KOPT-K1 (cell line): ENCODE data around the gene MALT1.

Experiments
- H3K27ac ChIP-seq: fragments of 200-600 bp; sonication (generic); 2 replicates; pipeline ENCODE4 v1.5.1; 2016; ENCODE audit warnings: antibody characterized with exemption, mild to moderate bottlenecking, low read depth, low read length; ENCODE audit not compliant: poor library complexity, severe bottlenecking
- H3K36me3 ChIP-seq: fragments of 200-600 bp; sonication (generic); 2 replicates; pipeline ENCODE4 v1.5.1; 2017; ENCODE audit warnings: antibody characterized with exemption, mild to moderate bottlenecking, low read length, moderate library complexity; ENCODE audit not compliant: insufficient read depth
- H3K9me3 ChIP-seq: fragments of 200-600 bp; sonication (generic); 2 replicates; pipeline ENCODE4 v1.5.1; 2017; ENCODE audit warnings: antibody characterized with exemption, low read length, mild to moderate bottlenecking; ENCODE audit not compliant: insufficient read depth, poor library complexity, severe bottlenecking

The MALT1 gene

GRCh38 chr18:58781627-58782194, 110.4 kb downstream of the MALT1 start:
- Histone ChIP-seq H3K36me3 (no peaks in the 10 kb centered on the region), H3K27ac (no peak overlapping the region), H3K9me3 (no peaks in the 10 kb centered on the region)

- no peaks in the 10 kb centered on the region for H3K36me3 ChIP-seq
- H3K27ac ChIP-seq = no peak overlapping the region
- H3K9me3 ChIP-seq = no peaks in the 10 kb centered on the region
Observed at GRCh38 chr18:58784601-58785137, 113.4 kb downstream of the MALT1 start.

GRCh38 chr18:58785171-58785805, 114.0 kb downstream of the MALT1 start:
- Histone ChIP-seq H3K9me3 (no peaks in the 10 kb centered on the region), H3K27ac (no peak overlapping the region), H3K36me3 (no peaks in the 10 kb centered on the region)

- Histone ChIP-seq H3K36me3 (no peaks in the 10 kb centered on the region), H3K9me3 (no peaks in the 10 kb centered on the region), H3K27ac (no peak overlapping the region)
Observed at GRCh38 chr18:58785870-58786269, 114.6 kb downstream of the MALT1 start.

- H3K36me3 ChIP-seq = no peaks in the 10 kb centered on the region
- H3K9me3 ChIP-seq = no peaks in the 10 kb centered on the region
- no peak overlapping the region for H3K27ac ChIP-seq
Observed at GRCh38 chr18:58787536-58788149, 116.4 kb downstream of the MALT1 start.

GRCh38 chr18:58788470-58788869, 117.2 kb downstream of the MALT1 start:
- Histone ChIP-seq H3K36me3 (no peaks in the 10 kb centered on the region), H3K9me3 (no peaks in the 10 kb centered on the region), H3K27ac (no peak overlapping the region)

GRCh38 chr18:58788971-58789875, 118.0 kb downstream of the MALT1 start:
- Histone ChIP-seq H3K27ac (no peak overlapping the region), H3K36me3 (no peaks in the 10 kb centered on the region), H3K9me3 (no peaks in the 10 kb centered on the region)

- Histone ChIP-seq H3K36me3 (no peaks in the 10 kb centered on the region), H3K27ac (no peak overlapping the region), H3K9me3 (no peaks in the 10 kb centered on the region)
Observed at GRCh38 chr18:58789876-58790240, 118.6 kb downstream of the MALT1 start.

GRCh38 chr18:58792086-58792485, 120.8 kb downstream of the MALT1 start:
- Histone ChIP-seq H3K9me3 (no peaks in the 10 kb centered on the region), H3K36me3 (no peaks in the 10 kb centered on the region), H3K27ac (no peak overlapping the region)

- Histone ChIP-seq H3K27ac (no peak overlapping the region), H3K36me3 (no peaks in the 10 kb centered on the region), H3K9me3 (no peaks in the 10 kb centered on the region)
Observed at GRCh38 chr18:58793361-58793760, 122.1 kb downstream of the MALT1 start.

GRCh38 chr18:58796220-58796619, 125.0 kb downstream of the MALT1 start:
- Histone ChIP-seq H3K36me3 (no peaks in the 10 kb centered on the region), H3K9me3 (no peaks in the 10 kb centered on the region), H3K27ac (no peak overlapping the region)

GRCh38 chr18:58800582-58800981, 129.3 kb downstream of the MALT1 start:
- H3K9me3 ChIP-seq = no peaks in the 10 kb centered on the region
- H3K27ac ChIP-seq = no peak overlapping the region
- no peaks in the 10 kb centered on the region for H3K36me3 ChIP-seq

- Histone ChIP-seq H3K36me3 (no peaks in the 10 kb centered on the region), H3K27ac (no peak overlapping the region), H3K9me3 (no peaks in the 10 kb centered on the region)
Observed at GRCh38 chr18:58802959-58803358, 131.7 kb downstream of the MALT1 start.

- Histone ChIP-seq H3K36me3 (no peaks in the 10 kb centered on the region), H3K27ac (no peak overlapping the region), H3K9me3 (no peaks in the 10 kb centered on the region)
Observed at GRCh38 chr18:58803978-58804377, 132.7 kb downstream of the MALT1 start.
